ENCODE data around the gene SSC5D. TPM values are rescaled to one million over a fixed set of nuclear protein-coding genes. Genes with fewer than 3 reads are reported as not detected.

SSC5D gene
- total and polyA plus RNA-seq, 9 of the 15 experiments (the other 6 are each of a cell fraction or from before 2014, with no cell fraction given) = 0.04 to 0.71 (median 0.14) TPM; not detected in 2

DNA sequence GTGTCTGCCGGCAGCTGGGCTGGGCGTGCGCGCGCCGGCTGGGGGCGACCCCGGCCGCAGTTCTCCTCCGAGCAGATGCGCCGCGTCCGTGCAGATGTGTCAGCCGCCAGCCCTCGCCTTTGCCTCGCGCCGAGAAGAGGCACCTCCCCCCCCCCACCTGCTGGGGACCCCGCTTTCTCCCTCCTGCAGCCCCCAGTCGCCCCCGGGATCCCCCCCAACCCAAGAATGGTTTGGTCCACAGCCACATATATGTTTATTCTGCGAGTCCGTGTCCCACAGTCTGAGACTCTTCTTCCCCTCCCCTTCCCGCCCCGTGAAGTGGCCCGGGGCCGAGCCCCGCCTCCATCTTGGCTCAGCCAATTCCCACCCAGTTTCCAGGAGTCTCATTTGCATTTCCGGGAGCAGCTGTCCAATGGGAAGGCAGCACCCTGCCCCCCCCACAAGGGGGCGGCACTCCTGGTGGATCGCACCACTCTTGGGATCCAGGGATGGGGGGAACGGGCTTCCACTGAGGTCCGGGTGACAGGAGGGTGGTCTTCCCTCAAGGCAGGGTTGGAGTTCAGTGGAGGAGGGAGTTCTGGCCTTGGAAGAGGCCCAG lies 35.4 kb upstream of the SSC5D start (continued):
- peak; percentile 23 for TF ChIP-seq CHD7 (IDR thresholded peaks at IDR 0.05; ENCODE audit: low read depth, low read length)
- TF ChIP-seq HNRNPH1 (optimal IDR thresholded peaks at IDR 0.05; ENCODE audit: low read depth, low read length) = no peak
- no peak for TF ChIP-seq SRSF3 (IDR thresholded peaks at IDR 0.05; ENCODE audit: insufficient read depth, low read length)
- no peak for TF ChIP-seq ZNF583 (CRISPR knock-in tag; IDR thresholded peaks at IDR 0.05)
- no peak for TF ChIP-seq FOXK1 (CRISPR knock-in tag; IDR thresholded peaks at IDR 0.05; ENCODE audit: borderline replicate concordance)
- TF ChIP-seq ZNF324 (CRISPR knock-in tag; IDR thresholded peaks at IDR 0.05) = no peak
- no peak for TF ChIP-seq EZH2 (IDR thresholded peaks at IDR 0.05; ENCODE audit: borderline replicate concordance, low read depth, low read length)
- no peak for TF ChIP-seq HDAC1 (IDR thresholded peaks at IDR 0.05)
- no peak for TF ChIP-seq ZNF644 (tag; IDR thresholded peaks at IDR 0.05; ENCODE audit: low read depth)
- TF ChIP-seq SP2 (IDR thresholded peaks at IDR 0.05; ENCODE audit: extremely low read depth, low read depth, low read length, poor library complexity, severe bottlenecking) = peak; percentile 30
- TF ChIP-seq BCLAF1 (IDR thresholded peaks at IDR 0.05; ENCODE audit: borderline replicate concordance in 1 of 2, control insufficient read depth in 1 of 2, low read depth in 2 of 2, low read length in 1 of 2) = peak in 1 of 2 experiments; percentile 90; a peak in 1 of 4 replicates
- no peak for TF ChIP-seq RHOXF2B (CRISPR knock-in tag; conservative IDR thresholded peaks at IDR 0.05)
- no peak for TF ChIP-seq ZNF785 (CRISPR knock-in tag; IDR thresholded peaks at IDR 0.05)
- TF ChIP-seq SIN3B (IDR thresholded peaks at IDR 0.05; ENCODE audit: low read depth) = no peak
